ENCODE results near the gene ESRRA. TPM values are rescaled to one million over a fixed set of nuclear protein-coding genes. Genes with fewer than 3 reads are reported as not detected.

ESRRA gene
- total and polyA plus RNA-seq, 9 donors: 2.3 to 17.4 (median 11.9) TPM

GRCh38 chr11:64259533-64260067 lies 45.7 kb upstream of the ESRRA start:
- WGBS, 3 donors: 80 to 86% (median 81%) methylated on average over 4 of the region's 4 CpGs
- intact Hi-C loops (cut with DNase I): loop anchor here in 2 of 4 donors (10.0 kb wide), 1 partner anchor 55 kb away; the partner anchor contains the start of gene FERMT3 (in 2 of the 2)

GRCh38 chr11:64260147-64260708 lies 45.1 kb upstream of the ESRRA start:
- H3K27me3 ChIP-seq: no peaks in the 10 kb centered on the region
- no peak overlapping the region for H3K4me3 ChIP-seq
- no peaks in the 10 kb centered on the region for H3K9me3 ChIP-seq
- H3K27ac ChIP-seq: no peak overlapping the region
- no peaks in the 10 kb centered on the region for H3K36me3 ChIP-seq
- WGBS, 3 donors: 93 to 96% (median 93%) methylated on average over 6 of the region's 6 CpGs
- H3K4me1 ChIP-seq (ENCODE audit: insufficient read depth): no peaks in the 10 kb centered on the region
- no peak for DNase-seq
- intact Hi-C loops (cut with DNase I): loop anchor here in 2 of 4 donors (10.0 kb wide), 1 partner anchor 55 kb away; the partner anchor contains the start of gene FERMT3 (in 2 of the 2)
- no peak for TF ChIP-seq EP300 (IDR thresholded peaks at IDR 0.05)
- no peak for TF ChIP-seq POLR2A (IDR thresholded peaks at IDR 0.05)
- no peak for TF ChIP-seq CTCF (IDR thresholded peaks at IDR 0.05)

More at GRCh38 chr11:64259533-64260067, 45.7 kb upstream of the ESRRA start:
- Histone ChIP-seq H3K9me3 (no peaks in the 10 kb centered on the region), H3K27ac (no peak overlapping the region), H3K27me3 (no peaks in the 10 kb centered on the region), H3K4me3 (no peak overlapping the region), H3K4me1 (ENCODE audit: insufficient read depth) (no peaks in the 10 kb centered on the region), H3K36me3 (no peaks in the 10 kb centered on the region)
- DNase-seq: no peak
- TF ChIP-seq POLR2A (IDR thresholded peaks at IDR 0.05) (no peak), CTCF (IDR thresholded peaks at IDR 0.05) (no peak), EP300 (IDR thresholded peaks at IDR 0.05) (no peak)

GRCh38 chr11:64261556-64262080 lies 43.7 kb upstream of the ESRRA start:
- H3K36me3 ChIP-seq: no peaks in the 10 kb centered on the region
- 86 to 89% (median 87%) methylated on average over 18 of the region's 18 CpGs for WGBS, 3 donors
- intact Hi-C loops (cut with DNase I): loop anchor here in 2 of 4 donors (10.0 kb wide), 1 partner anchor 57 kb away; the partner anchor contains the start of gene FERMT3 (in 2 of the 2)

More at GRCh38 chr11:64261556-64262080, 43.7 kb upstream of the ESRRA start:
- TF ChIP-seq POLR2A (IDR thresholded peaks at IDR 0.05) (no peak), CTCF (IDR thresholded peaks at IDR 0.05) (no peak), EP300 (IDR thresholded peaks at IDR 0.05) (no peak)
- H3K4me1 ChIP-seq (ENCODE audit: insufficient read depth): no peaks in the 10 kb centered on the region
- no peaks in the 10 kb centered on the region for H3K27me3 ChIP-seq
- no peak overlapping the region for H3K27ac ChIP-seq
- DNase-seq: no peak
- H3K9me3 ChIP-seq: no peaks in the 10 kb centered on the region
- no peak overlapping the region for H3K4me3 ChIP-seq
